Measurements from ENCODE around the gene CSNK1D.
"Not testable (repeated sequence)": the region's sequence is repeated elsewhere in the genome, so short reads cannot be mapped to it uniquely, and the experiment has no call there.

CSNK1D gene

GRCh38 chr17:82202981-82203380, 70.5 kb downstream of the CSNK1D start:
- Histone ChIP-seq H3K9me3 (ENCODE audit: control insufficient read depth, low read length) (no peaks in the 10 kb centered on the region), H3K9ac (ENCODE audit: low read length) (no peak overlapping the region), H3K4me3 (ENCODE audit: low read length) (no peak overlapping the region), H3K27me3 (replicated peaks; ENCODE audit: control insufficient read depth, insufficient read depth, low read length) (no peaks in the 10 kb centered on the region), H3K4me1 (ENCODE audit: control insufficient read depth, insufficient read depth, low read length) (peaks cover 18% of the 10 kb centered on the region), H3K36me3 (ENCODE audit: control insufficient read depth, insufficient read depth, low read length, severe bottlenecking) (peaks cover 9% of the 10 kb centered on the region)
- DNase-seq (ENCODE audit: low read depth) = no peak

GRCh38 chr17:82201498-82201910, 72.0 kb downstream of the CSNK1D start:
- H3K27me3 ChIP-seq (replicated peaks; ENCODE audit: control insufficient read depth, insufficient read depth, low read length) = no peaks in the 10 kb centered on the region
- peaks cover 18% of the 10 kb centered on the region for H3K4me1 ChIP-seq (ENCODE audit: control insufficient read depth, insufficient read depth, low read length)
- H3K4me3 ChIP-seq (ENCODE audit: low read length) = no peak overlapping the region
- DNase-seq (ENCODE audit: low read depth) = no peak
- no peaks in the 10 kb centered on the region for H3K9me3 ChIP-seq (ENCODE audit: control insufficient read depth, low read length)
- H3K9ac ChIP-seq (ENCODE audit: low read length) = no peak overlapping the region
- H3K36me3 ChIP-seq (ENCODE audit: control insufficient read depth, insufficient read depth, low read length, severe bottlenecking) = peaks cover 17% of the 10 kb centered on the region

GRCh38 chr17:82200743-82201497, 72.6 kb downstream of the CSNK1D start:
- Histone ChIP-seq H3K36me3 (ENCODE audit: control insufficient read depth, insufficient read depth, low read length, severe bottlenecking) (peaks cover 17% of the 10 kb centered on the region), H3K27me3 (replicated peaks; ENCODE audit: control insufficient read depth, insufficient read depth, low read length) (no peaks in the 10 kb centered on the region), H3K4me3 (ENCODE audit: low read length) (no peak overlapping the region), H3K4me1 (ENCODE audit: control insufficient read depth, insufficient read depth, low read length) (peaks cover 14% of the 10 kb centered on the region), H3K9ac (ENCODE audit: low read length) (no peak overlapping the region), H3K9me3 (ENCODE audit: control insufficient read depth, low read length) (no peaks in the 10 kb centered on the region)
- no peak for DNase-seq (ENCODE audit: low read depth)

- no peak for DNase-seq (ENCODE audit: low read depth)
- H3K9me3 ChIP-seq (ENCODE audit: control insufficient read depth, low read length) = no peaks in the 10 kb centered on the region
- no peak overlapping the region for H3K9ac ChIP-seq (ENCODE audit: low read length)
- peaks cover 19% of the 10 kb centered on the region for H3K36me3 ChIP-seq (ENCODE audit: control insufficient read depth, insufficient read depth, low read length, severe bottlenecking)
- H3K27me3 ChIP-seq (replicated peaks; ENCODE audit: control insufficient read depth, insufficient read depth, low read length) = no peaks in the 10 kb centered on the region
- H3K4me3 ChIP-seq (ENCODE audit: low read length) = no peak overlapping the region
- H3K4me1 ChIP-seq (ENCODE audit: control insufficient read depth, insufficient read depth, low read length) = peaks cover 6% of the 10 kb centered on the region
Observed at GRCh38 chr17:82200135-82200534, 73.4 kb downstream of the CSNK1D start.

- no peaks in the 10 kb centered on the region for H3K4me1 ChIP-seq (ENCODE audit: control insufficient read depth, insufficient read depth, low read length)
- peaks cover 26% of the 10 kb centered on the region for H3K36me3 ChIP-seq (ENCODE audit: control insufficient read depth, insufficient read depth, low read length, severe bottlenecking)
- no peak overlapping the region for H3K9ac ChIP-seq (ENCODE audit: low read length)
- no peak for DNase-seq (ENCODE audit: low read depth)
- no peaks in the 10 kb centered on the region for H3K27me3 ChIP-seq (replicated peaks; ENCODE audit: control insufficient read depth, insufficient read depth, low read length)
- no peak overlapping the region for H3K4me3 ChIP-seq (ENCODE audit: low read length)
- no peaks in the 10 kb centered on the region for H3K9me3 ChIP-seq (ENCODE audit: control insufficient read depth, low read length)
Observed at GRCh38 chr17:82199496-82199895, 74.0 kb downstream of the CSNK1D start.

- Histone ChIP-seq H3K27me3 (replicated peaks; ENCODE audit: control insufficient read depth, insufficient read depth, low read length) (no peaks in the 10 kb centered on the region), H3K9me3 (ENCODE audit: control insufficient read depth, low read length) (no peaks in the 10 kb centered on the region), H3K4me1 (ENCODE audit: control insufficient read depth, insufficient read depth, low read length) (no peaks in the 10 kb centered on the region), H3K36me3 (ENCODE audit: control insufficient read depth, insufficient read depth, low read length, severe bottlenecking) (peaks cover 36% of the 10 kb centered on the region), H3K9ac (ENCODE audit: low read length) (no peak overlapping the region), H3K4me3 (ENCODE audit: low read length) (no peak overlapping the region)
- DNase-seq (ENCODE audit: low read depth) = no peak
Observed at GRCh38 chr17:82198092-82198491, 75.4 kb downstream of the CSNK1D start.

- DNase-seq (ENCODE audit: low read depth) = no peak
- peaks cover 41% of the 10 kb centered on the region for H3K36me3 ChIP-seq (ENCODE audit: control insufficient read depth, insufficient read depth, low read length, severe bottlenecking)
- H3K4me3 ChIP-seq (ENCODE audit: low read length) = no peak overlapping the region
- H3K27me3 ChIP-seq (replicated peaks; ENCODE audit: control insufficient read depth, insufficient read depth, low read length) = no peaks in the 10 kb centered on the region
- no peaks in the 10 kb centered on the region for H3K9me3 ChIP-seq (ENCODE audit: control insufficient read depth, low read length)
- no peak overlapping the region for H3K9ac ChIP-seq (ENCODE audit: low read length)
- no peaks in the 10 kb centered on the region for H3K4me1 ChIP-seq (ENCODE audit: control insufficient read depth, insufficient read depth, low read length)
Observed at GRCh38 chr17:82195675-82196672, 77.5 kb downstream of the CSNK1D start.

- no peaks in the 10 kb centered on the region for H3K27me3 ChIP-seq (replicated peaks; ENCODE audit: control insufficient read depth, insufficient read depth, low read length)
- H3K4me3 ChIP-seq (ENCODE audit: low read length) = no peak overlapping the region
- no peaks in the 10 kb centered on the region for H3K4me1 ChIP-seq (ENCODE audit: control insufficient read depth, insufficient read depth, low read length)
- no peaks in the 10 kb centered on the region for H3K9me3 ChIP-seq (ENCODE audit: control insufficient read depth, low read length)
- DNase-seq (ENCODE audit: low read depth) = no peak
- peaks cover 41% of the 10 kb centered on the region for H3K36me3 ChIP-seq (ENCODE audit: control insufficient read depth, insufficient read depth, low read length, severe bottlenecking)
- H3K9ac ChIP-seq (ENCODE audit: low read length) = no peak overlapping the region
Observed at GRCh38 chr17:82194765-82195164, 78.7 kb downstream of the CSNK1D start.

GRCh38 chr17:82193520-82194220, 79.8 kb downstream of the CSNK1D start:
- no peak for DNase-seq (ENCODE audit: low read depth)
- H3K4me3 ChIP-seq (ENCODE audit: low read length) = no peak overlapping the region
- peaks cover 41% of the 10 kb centered on the region for H3K36me3 ChIP-seq (ENCODE audit: control insufficient read depth, insufficient read depth, low read length, severe bottlenecking)
- no peak overlapping the region for H3K9ac ChIP-seq (ENCODE audit: low read length)
- H3K9me3 ChIP-seq (ENCODE audit: control insufficient read depth, low read length) = no peaks in the 10 kb centered on the region
- H3K27me3 ChIP-seq (replicated peaks; ENCODE audit: control insufficient read depth, insufficient read depth, low read length) = no peaks in the 10 kb centered on the region
- H3K4me1 ChIP-seq (ENCODE audit: control insufficient read depth, insufficient read depth, low read length) = no peaks in the 10 kb centered on the region

GRCh38 chr17:82193050-82193449, 80.5 kb downstream of the CSNK1D start:
- not testable (repeated sequence) for H3K27me3 ChIP-seq (replicated peaks; ENCODE audit: control insufficient read depth, insufficient read depth, low read length); H3K9me3 ChIP-seq (ENCODE audit: control insufficient read depth, low read length); DNase-seq (ENCODE audit: low read depth); H3K4me3 ChIP-seq (ENCODE audit: low read length); H3K9ac ChIP-seq (ENCODE audit: low read length); H3K4me1 ChIP-seq (ENCODE audit: control insufficient read depth, insufficient read depth, low read length)
- peaks cover 37% of the 10 kb centered on the region for H3K36me3 ChIP-seq (ENCODE audit: control insufficient read depth, insufficient read depth, low read length, severe bottlenecking)

Data from adipocyte (in vitro differentiated cells).